Measurements from ENCODE around the gene MAP2K1. TPM values are rescaled to one million over a fixed set of nuclear protein-coding genes. Genes with fewer than 3 reads are reported as not detected.

The MAP2K1 gene
- total RNA-seq, 1 donor = 52.2 TPM

DNA sequence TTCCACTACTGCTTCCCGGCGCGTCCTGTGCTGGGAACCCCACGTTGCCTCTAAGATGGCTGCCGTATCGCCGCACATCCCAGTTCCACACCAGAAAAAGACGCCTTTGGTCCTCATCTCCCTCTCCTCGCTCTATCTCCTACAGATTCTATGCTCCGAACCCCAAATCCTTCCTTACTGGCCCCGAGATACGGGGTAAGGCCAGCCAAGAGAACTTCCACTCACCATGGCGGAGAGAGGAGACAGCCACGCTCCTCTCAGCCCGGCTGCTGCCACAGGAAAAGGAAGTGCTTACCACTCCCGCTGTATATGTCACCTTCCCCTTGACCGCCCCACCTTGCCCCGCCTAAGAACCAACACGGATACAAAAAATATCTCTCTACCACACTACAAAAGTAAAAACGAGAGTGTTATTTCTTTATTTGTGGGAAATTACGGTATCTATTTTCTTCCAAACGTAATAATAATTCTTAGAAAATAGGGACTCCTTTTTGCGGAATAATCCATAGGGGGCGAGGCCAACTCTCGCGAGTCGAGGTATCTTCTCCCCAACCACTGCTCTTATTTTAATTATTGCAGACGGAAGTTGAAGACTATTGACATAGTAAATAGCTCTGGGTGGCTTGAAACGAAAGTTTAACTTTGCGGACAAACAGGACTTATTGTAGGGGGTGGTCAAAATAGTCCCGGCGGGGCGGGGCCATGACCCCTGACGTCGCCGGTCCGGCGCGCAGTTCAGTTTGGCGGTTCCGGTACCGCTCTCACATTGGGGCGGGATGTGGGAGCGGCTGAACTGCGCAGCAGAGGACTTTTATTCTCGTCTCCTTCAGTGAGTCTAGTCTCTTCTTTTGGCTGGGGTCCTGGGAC lies 118.1 kb downstream of the MAP2K1 start, which contains the start of the genes RPL4 and ZWILCH:
TSS of gene RPL4 (minus strand) at position 293 of the 867 bp plus-strand sequence. CDS start at position 228, 65 bp downstream.
TSS of gene ZWILCH (plus strand) at position 764 of the 867 bp plus-strand sequence. CDS start at position 777, 13 bp downstream.
- peak; percentile 93 for DNase-seq (ENCODE audit: low read depth)
- H3K4me3 ChIP-seq (ENCODE audit: low read depth, low read length) = peak within 1 kb of the TSS; percentile 99
- TF ChIP-seq, protein P1, sequence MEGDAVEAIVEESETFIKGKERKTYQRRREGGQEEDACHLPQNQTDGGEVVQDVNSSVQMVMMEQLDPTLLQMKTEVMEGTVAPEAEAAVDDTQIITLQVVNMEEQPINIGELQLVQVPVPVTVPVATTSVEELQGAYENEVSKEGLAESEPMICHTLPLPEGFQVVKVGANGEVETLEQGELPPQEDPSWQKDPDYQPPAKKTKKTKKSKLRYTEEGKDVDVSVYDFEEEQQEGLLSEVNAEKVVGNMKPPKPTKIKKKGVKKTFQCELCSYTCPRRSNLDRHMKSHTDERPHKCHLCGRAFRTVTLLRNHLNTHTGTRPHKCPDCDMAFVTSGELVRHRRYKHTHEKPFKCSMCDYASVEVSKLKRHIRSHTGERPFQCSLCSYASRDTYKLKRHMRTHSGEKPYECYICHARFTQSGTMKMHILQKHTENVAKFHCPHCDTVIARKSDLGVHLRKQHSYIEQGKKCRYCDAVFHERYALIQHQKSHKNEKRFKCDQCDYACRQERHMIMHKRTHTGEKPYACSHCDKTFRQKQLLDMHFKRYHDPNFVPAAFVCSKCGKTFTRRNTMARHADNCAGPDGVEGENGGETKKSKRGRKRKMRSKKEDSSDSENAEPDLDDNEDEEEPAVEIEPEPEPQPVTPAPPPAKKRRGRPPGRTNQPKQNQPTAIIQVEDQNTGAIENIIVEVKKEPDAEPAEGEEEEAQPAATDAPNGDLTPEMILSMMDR (IDR thresholded peaks at IDR 0.05; ENCODE audit: insufficient read depth, low read length) = no peak

DNA sequence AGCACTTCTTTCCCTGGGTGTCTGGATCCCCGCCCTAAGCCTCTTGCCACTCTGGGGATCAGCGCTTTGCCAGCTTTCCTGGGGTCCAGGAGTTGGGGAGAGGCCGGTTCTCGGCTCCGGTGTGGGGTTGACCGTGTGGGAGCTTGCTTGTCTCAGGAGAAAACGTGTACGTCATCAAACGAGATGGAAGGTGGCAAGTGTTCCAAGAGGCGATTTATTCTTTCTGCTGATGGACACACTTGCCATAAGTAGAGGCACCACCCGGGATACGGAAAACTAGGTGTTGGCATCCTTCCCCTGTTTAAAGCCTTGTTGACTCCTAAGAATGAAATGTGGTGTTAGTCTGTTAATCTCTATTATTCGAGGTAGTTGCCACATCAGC lies 118.7 kb downstream of the MAP2K1 start:
- DNase-seq (ENCODE audit: low read depth) = peak; percentile 57

DNA sequence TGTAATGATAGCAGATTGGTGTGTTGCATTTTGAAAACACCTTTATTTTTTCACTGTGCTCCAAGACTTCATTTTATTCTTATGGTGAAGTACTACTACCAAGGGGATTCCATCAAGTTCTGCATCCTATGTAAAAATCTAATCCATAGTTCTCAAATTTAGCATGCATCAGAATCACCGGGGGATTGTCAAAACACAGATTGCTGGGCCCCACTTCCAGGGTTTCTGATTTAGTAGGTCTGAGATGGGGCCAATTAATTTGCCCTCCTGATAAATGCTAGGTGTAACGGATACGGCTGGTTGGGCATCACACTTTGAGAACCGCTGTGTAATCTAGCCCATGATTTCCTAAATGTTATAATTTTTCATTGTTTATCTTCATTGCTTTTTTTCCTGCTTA lies 119.1 kb downstream of the MAP2K1 start:
- peak overlapping the region; percentile 99 for H3K4me3 ChIP-seq (ENCODE audit: low read depth, low read length)
- no peak for DNase-seq (ENCODE audit: low read depth)
- TF ChIP-seq, protein P1 (IDR thresholded peaks at IDR 0.05; ENCODE audit: insufficient read depth, low read length) = no peak

More for the DNA sequence above, 118.7 kb downstream of the MAP2K1 start:
- H3K4me3 ChIP-seq (ENCODE audit: low read depth, low read length) = peak overlapping the region; percentile 99
- TF ChIP-seq, protein P1 (IDR thresholded peaks at IDR 0.05; ENCODE audit: insufficient read depth, low read length) = no peak

DNA sequence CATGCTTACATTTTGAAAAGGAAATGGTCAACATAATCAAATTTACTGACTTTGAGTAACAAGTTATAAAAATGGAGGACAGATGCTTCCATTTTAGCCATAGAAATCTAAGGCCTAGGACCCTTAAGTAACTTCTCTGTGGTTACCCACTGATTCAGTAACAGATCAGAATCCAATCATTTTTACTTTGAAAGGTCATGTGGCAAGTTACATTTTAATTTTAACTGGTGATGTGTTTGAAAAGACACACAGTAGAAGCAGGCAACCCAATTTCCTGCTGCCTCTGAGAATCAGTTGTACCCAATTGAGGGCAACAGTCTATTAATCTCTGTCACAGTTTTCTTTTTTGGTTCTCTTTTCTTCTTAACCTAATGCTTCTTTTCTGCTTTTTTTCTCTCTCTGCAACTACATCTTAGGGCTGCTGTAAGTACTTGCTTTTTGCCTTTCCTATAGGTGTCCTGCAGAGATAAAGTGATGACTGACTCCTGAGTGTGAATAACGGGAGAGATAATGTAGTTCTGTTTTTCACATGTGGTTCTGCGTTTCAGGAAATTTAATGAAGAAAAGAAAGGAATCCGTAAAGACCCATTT lies 121.7 kb downstream of the MAP2K1 start:
- no peak for DNase-seq (ENCODE audit: low read depth)
- TF ChIP-seq, protein P1 (IDR thresholded peaks at IDR 0.05; ENCODE audit: insufficient read depth, low read length) = no peak
- H3K4me3 ChIP-seq (ENCODE audit: low read depth, low read length) = no peak overlapping the region

DNA sequence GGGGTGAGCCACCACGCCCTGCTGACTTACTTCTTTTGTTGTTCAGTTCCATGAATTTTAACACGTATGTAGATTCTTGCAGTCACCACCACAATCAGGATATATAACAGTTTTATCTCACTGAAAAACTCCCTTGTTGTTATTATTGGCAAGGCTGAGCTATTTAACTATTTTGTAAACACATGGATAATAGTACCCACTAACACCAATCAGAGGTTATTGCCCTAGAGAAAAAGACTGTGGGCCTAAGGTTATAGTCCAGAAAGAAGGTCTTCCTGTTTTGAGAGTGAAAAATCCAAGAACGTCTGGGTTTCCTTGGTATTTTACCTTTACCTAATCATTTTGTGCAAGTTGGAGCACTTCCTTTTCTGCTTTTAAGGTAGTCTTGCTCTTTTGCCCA lies 127.9 kb downstream of the MAP2K1 start:
- TF ChIP-seq, protein P1 (IDR thresholded peaks at IDR 0.05; ENCODE audit: insufficient read depth, low read length) = no peak
- DNase-seq (ENCODE audit: low read depth) = no peak
- no peak overlapping the region for H3K4me3 ChIP-seq (ENCODE audit: low read depth, low read length)

DNA sequence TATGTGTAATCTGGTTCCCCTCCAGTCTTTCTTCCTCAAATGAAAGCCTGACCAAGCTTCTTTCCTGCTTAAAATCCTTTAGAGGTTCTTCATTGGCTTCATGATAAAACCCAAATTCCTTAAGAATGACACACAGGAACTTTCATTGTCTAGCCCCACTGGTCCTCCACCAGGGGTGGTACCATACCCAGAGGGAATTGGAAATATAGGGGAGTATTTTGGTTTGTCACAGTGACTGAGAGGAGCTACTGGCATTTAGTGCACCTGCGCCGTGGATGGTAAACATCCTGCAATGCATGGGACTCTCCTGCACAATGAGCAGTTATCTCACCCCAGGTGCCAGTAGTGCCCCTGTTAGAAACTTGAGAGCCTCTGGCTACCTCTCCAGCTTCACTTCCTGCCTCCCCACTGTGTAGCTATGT lies 129.2 kb downstream of the MAP2K1 start:
- H3K4me3 ChIP-seq (ENCODE audit: low read depth, low read length) = no peak overlapping the region
- TF ChIP-seq, protein P1 (IDR thresholded peaks at IDR 0.05; ENCODE audit: insufficient read depth, low read length) = no peak
- peak; percentile 65 for DNase-seq (ENCODE audit: low read depth)

All from fibroblast of the aortic adventitia (primary cell).